Right lobe of liver (tissue), 6 donors: ENCODE results near the gene DNAJB14. TPM values are rescaled to one million over a fixed set of nuclear protein-coding genes. Genes with fewer than 3 reads are reported as not detected.

ENCODE experiments used
- ATAC-seq, 4 donors: fragments of 200-7000 bp; cut with Tn5 transposase; one replicate each; pipeline ENCODE4 v1.9.1; 2020; ENCODE audit warnings: mild to moderate bottlenecking in 4 of 4, moderate library complexity in 4 of 4
- DNase-seq, 3 donors: peaks; one replicate each; pipeline ENCODE4 v3.0.0-alpha.2; 2020
- H3K27ac ChIP-seq, 3 donors: fragments of 200-600 bp; one replicate each; pipeline ENCODE4 v1.8.0; 2022
- H3K27me3 ChIP-seq, 2 donors: fragments of 200-600 bp; one replicate each; pipeline ENCODE4 v1.8.0; 2022
- H3K36me3 ChIP-seq, 4 donors: fragments of 200-600 bp; sonication (generic) in 1 of 4; one replicate each; pipeline versions ENCODE4 v1.5.1 to v1.8.0; 2017 to 2022; ENCODE audit warnings: control low read depth in 1 of 4
- H3K4me1 ChIP-seq, 4 donors: fragments of 200-600 bp; sonication (generic) in 1 of 4; one replicate each; pipeline versions ENCODE4 v1.5.1 to v1.8.0; 2017 to 2022; ENCODE audit warnings: control low read depth in 1 of 4
- H3K4me3 ChIP-seq, 3 donors: fragments of 200-600 bp; one replicate each; pipeline ENCODE4 v1.8.0; 2022
- H3K9me3 ChIP-seq, 4 donors: fragments of 200-600 bp; sonication (generic) in 1 of 4; one replicate each; pipeline versions ENCODE4 v1.5.1 to v1.8.0; 2017 to 2022; ENCODE audit warnings: control low read depth in 1 of 4
- POLR2A ChIP-seq: fragments of 450-650 bp; IDR thresholded peaks from one replicate; pipeline ENCODE4 v1.6.1; 2017; ENCODE audit warnings: antibody characterized with exemption, mild to moderate bottlenecking
- WGBS: methylation state at CpG from one replicate; pipeline ENCODE4 v1.1.6; 2018; ENCODE audit warnings: low coverage, low lambda C conversion rate; ENCODE audit not compliant: insufficient coverage; ENCODE audit errors: missing lambda C conversion rate; 5-methylcytosine and 5-hydroxymethylcytosine counted together
- intact Hi-C, 2 donors: fragments of 100-400 bp; cut with DNase I; formaldehyde crosslinking; loops; one replicate each; pipeline versions ENCODE4 v1.11.2 to v1.14.1; 2022
- total RNA-seq, 6 experiments: library from RNA; depleted of rRNA in 2 of 6; stranded (reverse); fragments of >200 nt in 2 of 6; fragmentation: NEBNext Ultra II Directional in 3 of 6; extraction: Animal tissue kit (Norgen Biotek cat#: 25700) in 3 of 6; gene quantifications; one replicate each; pipeline versions ENCODE4 v1.1.0 to v1.2.4, GENCODE V29; 2016 to 2023
- TF ChIP-seq, protein P1 (sequence below), 4 donors: fragments of 200-600 bp in 3 of 4; fragments of 450-650 bp in 1 of 4; IDR thresholded peaks; one replicate each; pipeline versions ENCODE4 v1.5.1 to v1.8.0; 2016 to 2022; ENCODE audit warnings: antibody characterized with exemption in 4 of 4, mild to moderate bottlenecking in 2 of 4
- donor health status: DM: no; HTN: yes; CAD: no.
- donor health status: DM: no; HTN: no; CAD: no.
- donor health status: DM: no; HTN: no; CAD: no.
- donor health status: DM: no; HTN: yes; CAD: no.
- donor health status: DM: no; HTN: yes; CAD: no.

The DNAJB14 gene
- total RNA-seq, 6 experiments from 2014 or later, result 12.2 to 16.6 (median 16.1) TPM

DNA sequence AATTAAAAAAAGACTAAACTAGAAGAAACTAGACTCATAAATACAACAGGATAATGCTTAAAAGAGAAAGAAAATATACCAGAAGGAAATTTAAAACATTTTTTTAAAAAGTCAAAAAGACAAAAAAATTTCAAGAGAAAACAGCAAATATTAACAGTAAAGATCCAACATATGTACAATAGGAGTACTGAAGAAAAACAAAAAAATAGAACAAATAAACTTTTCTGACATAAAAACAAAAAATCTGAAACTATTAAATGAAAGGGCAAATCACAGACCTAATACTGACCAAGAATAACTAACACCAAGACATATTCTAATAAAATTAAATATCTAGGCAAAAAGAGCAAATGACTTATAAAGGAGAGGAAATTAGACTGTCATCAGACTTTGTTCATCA is 11.5 kb downstream of the DNAJB14 start:
- Histone ChIP-seq H3K27me3 (no peaks in the 10 kb centered on the region), H3K9me3 (peaks cover 0 to 3% (median 0%) of the 10 kb centered on the region in 4 donors), H3K4me3 (no peak overlapping the region), H3K36me3 (no peaks in the 10 kb centered on the region), H3K27ac (no peak overlapping the region), H3K4me1 (no peaks in the 10 kb centered on the region)
- intact Hi-C loops, result no loop called here
- no peak for TF ChIP-seq POLR2A
- TF ChIP-seq, protein P1, sequence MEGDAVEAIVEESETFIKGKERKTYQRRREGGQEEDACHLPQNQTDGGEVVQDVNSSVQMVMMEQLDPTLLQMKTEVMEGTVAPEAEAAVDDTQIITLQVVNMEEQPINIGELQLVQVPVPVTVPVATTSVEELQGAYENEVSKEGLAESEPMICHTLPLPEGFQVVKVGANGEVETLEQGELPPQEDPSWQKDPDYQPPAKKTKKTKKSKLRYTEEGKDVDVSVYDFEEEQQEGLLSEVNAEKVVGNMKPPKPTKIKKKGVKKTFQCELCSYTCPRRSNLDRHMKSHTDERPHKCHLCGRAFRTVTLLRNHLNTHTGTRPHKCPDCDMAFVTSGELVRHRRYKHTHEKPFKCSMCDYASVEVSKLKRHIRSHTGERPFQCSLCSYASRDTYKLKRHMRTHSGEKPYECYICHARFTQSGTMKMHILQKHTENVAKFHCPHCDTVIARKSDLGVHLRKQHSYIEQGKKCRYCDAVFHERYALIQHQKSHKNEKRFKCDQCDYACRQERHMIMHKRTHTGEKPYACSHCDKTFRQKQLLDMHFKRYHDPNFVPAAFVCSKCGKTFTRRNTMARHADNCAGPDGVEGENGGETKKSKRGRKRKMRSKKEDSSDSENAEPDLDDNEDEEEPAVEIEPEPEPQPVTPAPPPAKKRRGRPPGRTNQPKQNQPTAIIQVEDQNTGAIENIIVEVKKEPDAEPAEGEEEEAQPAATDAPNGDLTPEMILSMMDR (IDR thresholded peaks at IDR 0.05), result no peak
- no peak for ATAC-seq
- no peak for DNase-seq

DNA sequence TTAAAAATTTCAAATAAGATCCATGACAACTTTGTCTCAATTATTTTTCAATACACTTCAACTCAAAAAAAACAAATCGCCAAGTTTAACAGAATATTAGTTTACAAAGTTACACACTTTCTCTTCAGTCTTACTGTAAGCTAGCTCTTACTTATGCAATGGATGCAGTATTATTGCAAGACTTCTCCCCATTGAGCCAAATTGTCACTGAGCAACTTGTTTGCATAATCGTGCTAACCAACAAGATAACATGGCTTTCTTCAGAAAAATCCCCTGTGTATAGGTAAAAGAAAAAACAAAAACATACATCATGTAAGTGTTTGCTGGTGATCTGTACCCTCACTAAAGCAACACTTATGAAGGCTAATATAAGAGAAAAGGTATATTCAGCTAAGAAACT is 18.9 kb downstream of the DNAJB14 start:
- Histone ChIP-seq H3K4me3 (no peak overlapping the region), H3K4me1 (no peaks in the 10 kb centered on the region), H3K27ac (no peak overlapping the region), H3K27me3 (no peaks in the 10 kb centered on the region), H3K36me3 (no peaks in the 10 kb centered on the region), H3K9me3 (no peaks in the 10 kb centered on the region)
- no peak for TF ChIP-seq POLR2A
- TF ChIP-seq, protein P1 (IDR thresholded peaks at IDR 0.05), result no peak
- intact Hi-C loops, result no loop called here
- ATAC-seq, result no peak
- DNase-seq, result no peak
- 78% methylated on average over 2 of the region's 2 CpGs for WGBS

DNA sequence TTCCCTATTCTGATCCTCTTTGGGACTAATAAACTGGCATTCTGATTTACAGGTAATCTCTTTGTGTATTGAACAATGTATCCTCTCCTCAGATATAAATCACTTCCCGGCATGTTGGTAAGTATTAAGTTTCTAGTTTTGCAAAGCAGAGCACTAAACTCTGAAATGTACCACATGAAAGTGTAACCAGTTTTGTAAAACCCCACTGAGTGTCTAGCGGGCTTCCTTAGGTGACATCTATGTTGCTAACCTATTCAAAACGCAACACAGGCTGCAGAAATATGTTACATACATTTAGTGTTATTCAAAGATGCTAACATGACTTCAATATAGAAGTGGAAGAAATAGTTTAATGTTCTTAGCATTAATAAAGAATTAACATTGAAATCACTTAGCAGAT is 25.2 kb downstream of the DNAJB14 start:
- intact Hi-C loops, result no loop called here
- ATAC-seq (no peak), DNase-seq (no peak)
- H3K4me3 ChIP-seq, result no peak overlapping the region
- H3K4me1 ChIP-seq, result no peaks in the 10 kb centered on the region
- H3K27me3 ChIP-seq, result no peaks in the 10 kb centered on the region
- H3K36me3 ChIP-seq, result no peaks in the 10 kb centered on the region
- H3K9me3 ChIP-seq, result no peaks in the 10 kb centered on the region
- TF ChIP-seq POLR2A, result no peak
- TF ChIP-seq, protein P1 (IDR thresholded peaks at IDR 0.05), result no peak
- H3K27ac ChIP-seq, result no peak overlapping the region
- 85% methylated on average over 3 of the region's 3 CpGs for WGBS

DNA sequence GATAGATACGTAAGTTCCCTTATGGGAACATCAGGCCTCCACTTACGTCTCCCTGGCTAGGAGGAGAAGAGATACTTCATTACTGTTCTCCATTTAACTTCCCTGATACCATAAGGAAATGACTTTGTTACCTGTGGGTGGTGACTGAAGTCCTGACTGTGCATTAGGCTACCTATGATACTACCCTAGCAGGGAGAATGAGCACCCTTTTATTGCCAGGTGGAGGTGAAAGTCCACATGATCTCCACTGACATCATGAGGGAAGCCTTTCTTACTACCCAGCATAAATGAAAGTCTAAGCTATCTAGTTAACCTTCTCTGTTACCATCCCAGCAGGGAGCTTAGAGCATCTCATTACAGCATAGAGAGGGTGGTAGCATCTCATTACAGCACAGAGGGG is 27.8 kb downstream of the DNAJB14 start:
- no peaks in the 10 kb centered on the region for H3K9me3 ChIP-seq
- 94% methylated on average over 2 of the region's 2 CpGs for WGBS
- no peak for DNase-seq
- TF ChIP-seq, protein P1 (IDR thresholded peaks at IDR 0.05), result no peak
- no peak for TF ChIP-seq POLR2A
- no peaks in the 10 kb centered on the region for H3K36me3 ChIP-seq
- H3K4me1 ChIP-seq, result no peaks in the 10 kb centered on the region
- no peak overlapping the region for H3K27ac ChIP-seq
- no peak overlapping the region for H3K4me3 ChIP-seq
- no peaks in the 10 kb centered on the region for H3K27me3 ChIP-seq
- intact Hi-C loops, result no loop called here
- no peak for ATAC-seq

DNA sequence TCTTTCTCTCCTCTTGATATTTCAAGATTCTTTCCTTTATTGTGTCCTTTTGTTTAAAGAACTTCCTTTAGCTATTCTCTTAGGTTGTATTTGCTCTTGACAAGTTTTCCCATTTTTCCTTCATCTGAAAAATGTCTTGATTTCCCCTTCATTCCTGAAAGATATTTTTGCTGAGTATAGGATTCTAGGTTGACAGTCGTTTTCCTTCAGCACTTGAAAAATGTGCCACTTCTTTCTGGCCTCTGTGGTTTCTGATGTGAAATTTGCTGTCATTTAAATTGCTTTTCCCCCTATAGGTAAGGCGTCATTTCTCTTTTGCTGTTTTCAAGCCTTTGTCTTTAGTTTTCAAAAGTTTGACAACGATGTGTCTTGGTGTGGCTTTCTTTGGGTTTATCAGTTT is 28.8 kb downstream of the DNAJB14 start:
- no peak for ATAC-seq
- H3K27ac ChIP-seq, result no peak overlapping the region
- WGBS, result 92% methylated on average over 2 of the region's 3 CpGs
- no peaks in the 10 kb centered on the region for H3K36me3 ChIP-seq
- no peaks in the 10 kb centered on the region for H3K27me3 ChIP-seq
- no peak for DNase-seq
- TF ChIP-seq, protein P1 (IDR thresholded peaks at IDR 0.05), result no peak
- TF ChIP-seq POLR2A, result no peak
- no peaks in the 10 kb centered on the region for H3K4me1 ChIP-seq
- H3K4me3 ChIP-seq, result no peak overlapping the region
- no peaks in the 10 kb centered on the region for H3K9me3 ChIP-seq
- intact Hi-C loops, result no loop called here
